Suprapubic skin (tissue), 4 donors: ENCODE measurements around the gene COL23A1.

Source experiments
- CTCF ChIP-seq, 2 donors: fragments of 200-600 bp in 1 of 2; fragments of 450-650 bp in 1 of 2; sonication (generic) in 1 of 2; IDR thresholded peaks; one replicate each; pipeline ENCODE4 v1.5.1; 2016 to 2019; ENCODE audit warnings: antibody characterized with exemption in 2 of 2, mild to moderate bottlenecking in 1 of 2, moderate library complexity in 1 of 2
- EP300 ChIP-seq: sonication (generic); formaldehyde crosslinking; IDR thresholded peaks from one replicate; pipeline ENCODE4 v1.6.1; 2017; ENCODE audit warnings: antibody characterized with exemption
- POLR2A ChIP-seq, 2 donors: fragments of 450-650 bp; IDR thresholded peaks; one replicate each; pipeline ENCODE4 v1.6.1; 2017; ENCODE audit warnings: antibody characterized with exemption in 2 of 2, mild to moderate bottlenecking in 2 of 2, moderate library complexity in 2 of 2
- POLR2AphosphoS5 ChIP-seq, 3 donors: sonication (generic); formaldehyde crosslinking; IDR thresholded peaks; one replicate each; pipeline ENCODE4 v1.6.1; 2017; ENCODE audit warnings: antibody characterized with exemption in 3 of 3

- TF ChIP-seq POLR2AphosphoS5 (IDR thresholded peaks at IDR 0.05) = no peak
- no peak for TF ChIP-seq POLR2A (IDR thresholded peaks at IDR 0.05)
- TF ChIP-seq CTCF (IDR thresholded peaks at IDR 0.05) = no peak
- TF ChIP-seq EP300 = no peak
Measured at GRCh38 chr5:178555005-178555404, 35.2 kb downstream of the COL23A1 start.
